HepG2 (cell line): ENCODE results near the gene MITF. TPM values are rescaled to one million over a fixed set of nuclear protein-coding genes. Genes with fewer than 3 reads are reported as not detected.

ENCODE experiments used
- ATAC-seq: fragments of 200-7000 bp; cut with Tn5 transposase; 3 replicates; pipeline ENCODE4 v1.9.1; 2020; ENCODE audit warnings: mild to moderate bottlenecking, moderate library complexity
- BruUV-seq: library from RNA; stranded (reverse); fragments of 400-500 nt; replicated peaks from 2 replicates; lab custom pipeline; 2021; lab: Mats Ljungman, UMichigan
- CTCF ChIA-PET: fragments of 300-600 bp; formaldehyde crosslinking; extraction: SDS; loops from one replicate; lab custom pipeline; 2021; ENCODE audit warnings: low total read pairs, inconsistent platforms, low intra/inter-chr PET ratio; lab: Yijun Ruan, JAX
- POLR2A ChIA-PET: fragments of 350-600 bp; sonication (Branson Sonifier 250); formaldehyde crosslinking; loops from one replicate; lab custom pipeline; 2020; ENCODE audit warnings: antibody characterized with exemption, inconsistent platforms; lab: Yijun Ruan, JAX
- DNase-seq: peaks from one replicate; pipeline ENCODE4 v3.0.0-alpha.2; 2015; ENCODE audit warnings: low spot score
- FAIRE-seq: peaks from 3 replicates; lab custom pipeline; 2011; peaks lifted over from hg19 to GRCh38; lab: Jason Lieb, UNC
- H2AFZ ChIP-seq: one replicate; pipeline ENCODE4 v1.6.1; 2011; ENCODE audit warnings: low read length, inconsistent platforms
- H3K27ac ChIP-seq: fragments of 300-600 bp; 3 replicates; pipeline ENCODE4 v1.8.0; 2011; ENCODE audit warnings: mixed run types, mild to moderate bottlenecking, mixed read lengths, low read length, inconsistent platforms; ENCODE audit not compliant: insufficient read depth; ENCODE audit errors: extremely low read length
- H3K27me3 ChIP-seq, 2 experiments: fragments of 200-600 bp in 1 of 2; 2 replicates in 1 of 2; 3 replicates in 1 of 2; pipeline versions ENCODE4 v1.6.0 to v1.8.0; 2011; ENCODE audit warnings: low read length in 2 of 2, mild to moderate bottlenecking in 2 of 2, moderate library complexity in 2 of 2, inconsistent platforms in 1 of 2; ENCODE audit not compliant: insufficient read depth in 2 of 2, control insufficient read depth in 1 of 2
- H3K36me3 ChIP-seq, 2 experiments: fragments of 200-600 bp in 1 of 2; replicated peaks in 1 of 2; 2 replicates in 1 of 2; 3 replicates in 1 of 2; pipeline versions ENCODE4 v1.5.1 to v1.8.0; 2011; ENCODE audit warnings: low read length in 2 of 2, inconsistent platforms in 1 of 2; ENCODE audit not compliant: insufficient read depth in 2 of 2, control insufficient read depth in 1 of 2
- H3K4me1 ChIP-seq: 2 replicates; pipeline ENCODE4 v1.5.1; 2012; ENCODE audit warnings: low read length, inconsistent platforms; ENCODE audit not compliant: insufficient read depth
- H3K4me2 ChIP-seq: 2 replicates; pipeline ENCODE4 v1.6.0; 2011; ENCODE audit warnings: low read depth, low read length, inconsistent platforms
- H3K4me3 ChIP-seq, 3 experiments: fragments of 200-600 bp in 1 of 3; sonication (generic), shearing (Covaris generic) in 1 of 3; replicated peaks in 1 of 3; 2 replicates each; pipeline ENCODE4 v1.5.1; 2011 to 2016; ENCODE audit warnings: low read length in 3 of 3, inconsistent platforms in 2 of 3, low read depth in 2 of 3, mild to moderate bottlenecking in 2 of 3, control low read depth in 1 of 3, mixed read lengths in 1 of 3; ENCODE audit not compliant: insufficient read depth in 1 of 3
- H3K79me2 ChIP-seq: one replicate; pipeline ENCODE4 v1.6.1; 2011; ENCODE audit warnings: low read length, inconsistent platforms; ENCODE audit not compliant: insufficient read depth
- H3K9ac ChIP-seq: 2 replicates; pipeline ENCODE4 v1.6.0; 2011; ENCODE audit warnings: mild to moderate bottlenecking, low read depth, low read length, inconsistent platforms; ENCODE audit not compliant: insufficient read depth
- H3K9me3 ChIP-seq: 2 replicates; pipeline ENCODE4 v1.5.1; 2012; ENCODE audit warnings: mild to moderate bottlenecking, low read length
- H4K20me1 ChIP-seq: 2 replicates; pipeline ENCODE4 v1.6.0; 2011; ENCODE audit warnings: inconsistent platforms, mild to moderate bottlenecking, low read length, moderate library complexity; ENCODE audit not compliant: insufficient read depth
- ARNT ChIP-seq: fragments of 450-650 bp; IDR thresholded peaks from 2 replicates; pipeline ENCODE4 v1.6.1; 2017
- ISL2 ChIP-seq: sonication (generic); formaldehyde crosslinking; IDR thresholded peaks from 2 replicates; pipeline ENCODE4 v1.5.0; 2020; ENCODE audit warnings: missing genetic modification reagents
- MYNN ChIP-seq: sonication (generic); formaldehyde crosslinking; IDR thresholded peaks from 2 replicates; pipeline ENCODE4 v1.4.0; 2020; ENCODE audit warnings: mild to moderate bottlenecking, low read depth, missing genetic modification reagents
- NR2F2 ChIP-seq: IDR thresholded peaks from 2 replicates; pipeline ENCODE4 v1.6.1; 2012; ENCODE audit warnings: low read depth, inconsistent platforms, borderline replicate concordance
- ONECUT2 ChIP-seq: sonication (generic); formaldehyde crosslinking; IDR thresholded peaks from 2 replicates; pipeline ENCODE4 v1.4.0; 2020; ENCODE audit warnings: missing genetic modification reagents
- SNRNP70 ChIP-seq: fragments of 200-400 bp; formaldehyde crosslinking; IDR thresholded peaks from 2 replicates; pipeline ENCODE4 v1.6.1; 2017; ENCODE audit warnings: mild to moderate bottlenecking, low read depth, low read length, moderate library complexity
- WIZ ChIP-seq: sonication (generic); formaldehyde crosslinking; IDR thresholded peaks from 2 replicates; pipeline ENCODE4 v1.5.1; 2020; ENCODE audit warnings: mild to moderate bottlenecking, missing genetic modification reagents
- ZC3H4 ChIP-seq: sonication (generic); formaldehyde crosslinking; IDR thresholded peaks from 2 replicates; pipeline ENCODE4 v1.4.0; 2020; ENCODE audit warnings: missing genetic modification reagents, borderline replicate concordance
- ZHX1 ChIP-seq: sonication (generic); formaldehyde crosslinking; IDR thresholded peaks from 2 replicates; pipeline ENCODE4 v1.8.1; 2022; ENCODE audit warnings: low read depth, mild to moderate bottlenecking, missing genetic modification reagents
- ZNF703 ChIP-seq: sonication (generic); formaldehyde crosslinking; IDR thresholded peaks from 2 replicates; pipeline ENCODE4 v1.5.1; 2020; ENCODE audit warnings: missing genetic modification reagents, mild to moderate bottlenecking, moderate library complexity, borderline replicate concordance
- ZNF709 ChIP-seq: sonication (generic); formaldehyde crosslinking; IDR thresholded peaks from 2 replicates; pipeline ENCODE4 v1.5.0; 2020; ENCODE audit warnings: mild to moderate bottlenecking, missing genetic modification reagents
- ZNF777 ChIP-seq: sonication (generic); formaldehyde crosslinking; IDR thresholded peaks from 2 replicates; pipeline ENCODE4 v1.4.0; 2020; ENCODE audit warnings: missing genetic modification reagents
- ZNF83 ChIP-seq: sonication (generic); formaldehyde crosslinking; IDR thresholded peaks from 2 replicates; pipeline ENCODE4 v1.4.0; 2020; ENCODE audit warnings: missing genetic modification reagents, mild to moderate bottlenecking, borderline replicate concordance
- WGBS: methylation state at CpG from one replicate; pipeline ENCODE4 v1.1.6; 2017; ENCODE audit warnings: low lambda C conversion rate; 5-methylcytosine and 5-hydroxymethylcytosine counted together
- in situ Hi-C: cut with HindIII; loops from 2 replicates; pipeline ENCODE4 v1.10.0; 2017; ENCODE audit warnings: low pct_unique_long_range_greater_than_20kb; ENCODE audit not compliant: extremely low pct_ligation_motif_present
- intact Hi-C: fragments of 100-400 bp; cut with micrococcal nuclease; formaldehyde crosslinking; loops from one replicate; pipeline ENCODE4 v1.10.0; 2022; ENCODE audit not compliant: unreplicated experiment
- polyA plus RNA-seq, 8 experiments: library from polyadenylated mRNA; depleted of rRNA in 3 of 8; stranded (reverse) in 7 of 8; unstranded in 1 of 8; fragments of >200 nt; fragmentation: Illumina TruSeq in 4 of 8; extraction: Trizol in 4 of 8; gene quantifications; 2 replicates each; pipeline versions ENCODE4 v1.2.1 to v1.2.3, GENCODE V29; 2011 to 2016; ENCODE audit warnings: low read depth in 4 of 8, missing spikeins in 1 of 8, mixed read lengths in 1 of 8; ENCODE audit not compliant: insufficient read depth in 1 of 8
- total RNA-seq, 5 experiments: library from RNA; depleted of rRNA; stranded (reverse); fragments of >200 nt; fragmentation: Illumina TruSeq; extraction: Trizol; gene quantifications; 2 replicates each; pipeline ENCODE4 v1.2.3, GENCODE V29; 2016; ENCODE audit warnings: low read depth in 1 of 5
- TF ChIP-seq, protein P1 (sequence below): sonication (generic); formaldehyde crosslinking; IDR thresholded peaks from 2 replicates; pipeline ENCODE4 v1.5.0; 2020; ENCODE audit warnings: missing genetic modification reagents
- TF ChIP-seq, protein P2 (sequence below), 2 experiments: sonication (generic) in 1 of 2; formaldehyde crosslinking in 1 of 2; IDR thresholded peaks; 2 replicates each; pipeline versions ENCODE4 v1.4.0 to v1.6.1; 2016 to 2020; ENCODE audit warnings: borderline replicate concordance in 1 of 2, low read depth in 1 of 2, mild to moderate bottlenecking in 1 of 2, missing genetic modification reagents in 1 of 2

Gene MITF
- total and polyA plus RNA-seq, 2 of the 13 experiments (the other 11 are each of a cell fraction or from before 2014, with no cell fraction given): 0.12 to 0.38 TPM

- Histone ChIP-seq H2AFZ (no peak overlapping the region), H3K27me3 (no peaks in the 10 kb centered on the region; a peak in 1 of 5 replicates), H3K4me1 (no peaks in the 10 kb centered on the region), H3K79me2 (no peaks in the 10 kb centered on the region), H3K9ac (no peak overlapping the region), H3K36me3 (no peaks in the 10 kb centered on the region), H3K4me2 (no peak overlapping the region), H3K9me3 (no peaks in the 10 kb centered on the region), H3K4me3 (no peak overlapping the region), H3K27ac (no peak overlapping the region), H4K20me1 (no peaks in the 10 kb centered on the region)
- intact Hi-C loops: loop anchor here (5.0 kb wide), 1 partner anchor 253 kb away; no protein-coding TSS in a partner anchor
- no peak for ATAC-seq
- ChIA-PET CTCF (no interaction called here), POLR2A (no interaction called here)
- 33% methylated on average over 3 of the region's 3 CpGs for WGBS
- FAIRE-seq: no peak
- no TSS peak for BruUV-seq
- in situ Hi-C loops: loop anchor here (10.0 kb wide), 1 partner anchor 250 kb away; no protein-coding TSS in a partner anchor
- DNase-seq: no peak
- TF ChIP-seq ISL2 (CRISPR knock-in tag) (no peak), SNRNP70 (no peak), ZC3H4 (CRISPR knock-in tag) (no peak), ARNT (no peak), ZNF709 (CRISPR knock-in tag) (no peak), ZNF777 (CRISPR knock-in tag) (no peak), ZNF83 (CRISPR knock-in tag) (no peak), MYNN (CRISPR knock-in tag) (no peak), ZNF703 (CRISPR knock-in tag) (no peak), ONECUT2 (CRISPR knock-in tag) (no peak), NR2F2 (no peak), ZHX1 (CRISPR knock-in tag) (no peak), WIZ (no peak)
- TF ChIP-seq, protein P1, sequence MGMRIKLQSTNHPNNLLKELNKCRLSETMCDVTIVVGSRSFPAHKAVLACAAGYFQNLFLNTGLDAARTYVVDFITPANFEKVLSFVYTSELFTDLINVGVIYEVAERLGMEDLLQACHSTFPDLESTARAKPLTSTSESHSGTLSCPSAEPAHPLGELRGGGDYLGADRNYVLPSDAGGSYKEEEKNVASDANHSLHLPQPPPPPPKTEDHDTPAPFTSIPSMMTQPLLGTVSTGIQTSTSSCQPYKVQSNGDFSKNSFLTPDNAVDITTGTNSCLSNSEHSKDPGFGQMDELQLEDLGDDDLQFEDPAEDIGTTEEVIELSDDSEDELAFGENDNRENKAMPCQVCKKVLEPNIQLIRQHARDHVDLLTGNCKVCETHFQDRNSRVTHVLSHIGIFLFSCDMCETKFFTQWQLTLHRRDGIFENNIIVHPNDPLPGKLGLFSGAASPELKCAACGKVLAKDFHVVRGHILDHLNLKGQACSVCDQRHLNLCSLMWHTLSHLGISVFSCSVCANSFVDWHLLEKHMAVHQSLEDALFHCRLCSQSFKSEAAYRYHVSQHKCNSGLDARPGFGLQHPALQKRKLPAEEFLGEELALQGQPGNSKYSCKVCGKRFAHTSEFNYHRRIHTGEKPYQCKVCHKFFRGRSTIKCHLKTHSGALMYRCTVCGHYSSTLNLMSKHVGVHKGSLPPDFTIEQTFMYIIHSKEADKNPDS (CRISPR knock-in tag): no peak
- TF ChIP-seq, protein P2, sequence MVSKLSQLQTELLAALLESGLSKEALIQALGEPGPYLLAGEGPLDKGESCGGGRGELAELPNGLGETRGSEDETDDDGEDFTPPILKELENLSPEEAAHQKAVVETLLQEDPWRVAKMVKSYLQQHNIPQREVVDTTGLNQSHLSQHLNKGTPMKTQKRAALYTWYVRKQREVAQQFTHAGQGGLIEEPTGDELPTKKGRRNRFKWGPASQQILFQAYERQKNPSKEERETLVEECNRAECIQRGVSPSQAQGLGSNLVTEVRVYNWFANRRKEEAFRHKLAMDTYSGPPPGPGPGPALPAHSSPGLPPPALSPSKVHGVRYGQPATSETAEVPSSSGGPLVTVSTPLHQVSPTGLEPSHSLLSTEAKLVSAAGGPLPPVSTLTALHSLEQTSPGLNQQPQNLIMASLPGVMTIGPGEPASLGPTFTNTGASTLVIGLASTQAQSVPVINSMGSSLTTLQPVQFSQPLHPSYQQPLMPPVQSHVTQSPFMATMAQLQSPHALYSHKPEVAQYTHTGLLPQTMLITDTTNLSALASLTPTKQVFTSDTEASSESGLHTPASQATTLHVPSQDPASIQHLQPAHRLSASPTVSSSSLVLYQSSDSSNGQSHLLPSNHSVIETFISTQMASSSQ (IDR thresholded peaks at IDR 0.05; ENCODE audit: low read depth): no peak
- TF ChIP-seq, protein P2 (CRISPR knock-in tag; IDR thresholded peaks at IDR 0.05; ENCODE audit: borderline replicate concordance): no peak
Measured at GRCh38 chr3:69944931-69945493, 205.7 kb downstream of the MITF start.
